ENCODE data around the gene CHCHD6.

The CHCHD6 gene

DNA sequence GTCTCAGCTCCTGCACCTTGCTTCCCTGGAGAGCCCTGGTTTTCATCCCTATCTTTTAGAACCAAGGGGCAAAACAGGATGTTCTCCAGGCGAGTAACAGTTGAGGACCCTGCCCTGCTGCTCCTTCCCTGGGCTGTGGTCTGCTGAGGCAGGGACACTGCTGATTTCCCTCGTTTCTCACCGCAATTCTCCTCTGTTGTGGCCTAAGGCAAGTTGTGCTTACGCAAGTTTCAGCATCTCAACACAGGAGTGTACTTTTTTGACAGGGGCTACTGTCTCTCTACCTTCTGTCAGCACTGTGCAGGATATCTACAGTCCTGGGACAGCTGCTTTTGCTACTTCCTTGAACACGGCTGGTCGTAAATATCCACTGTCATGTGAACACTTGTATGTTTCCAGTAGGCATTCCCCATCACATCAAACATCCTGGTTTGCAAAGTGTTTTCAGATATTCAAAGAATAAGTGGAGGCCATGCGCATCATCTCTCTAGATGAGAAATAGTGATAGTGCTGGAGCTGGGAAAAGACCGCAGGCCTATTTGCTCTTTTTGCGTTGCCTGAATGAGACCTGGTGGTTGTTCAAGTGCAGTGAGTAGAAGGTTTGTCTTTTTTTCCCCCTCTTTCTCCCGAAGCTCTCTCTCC lies 168.8 kb downstream of the CHCHD6 start:
- Histone ChIP-seq H3K9me3 (ENCODE audit: low read depth, low read length) (no peaks in the 10 kb centered on the region), H3K4me3 (no peak overlapping the region), H3K36me3 (ENCODE audit: insufficient read depth, low read length) (no peaks in the 10 kb centered on the region), H3K27ac (no peak overlapping the region), H3K9ac (ENCODE audit: insufficient read length) (no peak overlapping the region)
- DNase-seq (ENCODE audit: low read depth, low spot score) = no peak
- TF ChIP-seq POLR2AphosphoS5 (IDR thresholded peaks at IDR 0.05; ENCODE audit: borderline replicate concordance, low read depth, low read length) (no peak), FOXP2 (optimal IDR thresholded peaks at IDR 0.05; ENCODE audit: control extremely low read depth, extremely low read length, insufficient read depth) (no peak), EZH2 (IDR thresholded peaks at IDR 0.05) (no peak)

DNA sequence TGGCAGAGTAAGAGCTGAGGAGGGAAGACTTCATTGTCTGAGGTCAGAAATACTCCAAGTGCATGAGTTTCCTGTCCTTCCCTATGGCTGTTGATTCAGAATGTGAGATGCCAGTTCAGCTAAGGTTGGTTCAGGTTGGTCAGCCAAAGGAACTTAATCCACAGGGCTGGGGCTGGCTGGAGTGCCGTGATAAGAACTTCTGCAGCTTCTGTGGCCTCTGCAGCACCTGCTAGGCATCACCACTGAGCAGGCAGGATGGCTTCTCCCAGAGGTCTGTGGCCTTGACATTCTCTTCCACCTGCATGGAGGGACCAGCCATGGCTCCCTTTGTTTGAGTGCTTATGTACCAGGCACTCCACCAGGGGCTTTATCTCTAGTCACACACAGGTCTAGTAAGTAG lies 169.4 kb downstream of the CHCHD6 start:
- DNase-seq (ENCODE audit: low read depth, low spot score) = no peak
- H3K4me3 ChIP-seq = no peak overlapping the region
- no peak overlapping the region for H3K9ac ChIP-seq (ENCODE audit: insufficient read length)
- no peaks in the 10 kb centered on the region for H3K36me3 ChIP-seq (ENCODE audit: insufficient read depth, low read length)
- no peak overlapping the region for H3K27ac ChIP-seq
- H3K9me3 ChIP-seq (ENCODE audit: low read depth, low read length) = no peaks in the 10 kb centered on the region
- no peak for TF ChIP-seq POLR2AphosphoS5 (IDR thresholded peaks at IDR 0.05; ENCODE audit: borderline replicate concordance, low read depth, low read length)
- no peak for TF ChIP-seq EZH2 (IDR thresholded peaks at IDR 0.05)
- no peak for TF ChIP-seq FOXP2 (optimal IDR thresholded peaks at IDR 0.05; ENCODE audit: control extremely low read depth, extremely low read length, insufficient read depth)

DNA sequence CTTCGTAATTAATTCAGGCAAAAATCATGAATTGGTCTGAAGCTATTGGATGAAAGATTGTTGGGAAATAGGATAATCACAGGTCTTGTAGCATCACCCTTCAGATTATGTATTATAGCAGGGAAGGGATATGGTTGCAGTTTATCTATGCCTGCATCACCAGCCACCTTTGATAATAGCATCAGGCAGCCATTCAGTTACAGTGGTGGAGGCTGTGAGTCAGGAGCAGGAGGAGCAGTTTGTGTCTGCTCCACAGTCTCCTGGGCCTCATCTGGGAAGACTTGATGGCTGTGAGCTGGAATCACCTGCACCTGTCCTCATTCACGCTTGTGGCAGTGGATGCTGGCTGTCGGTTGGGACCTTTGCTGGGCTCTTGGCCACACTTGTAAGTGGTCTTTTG lies 174.6 kb downstream of the CHCHD6 start:
- Histone ChIP-seq H3K36me3 (ENCODE audit: insufficient read depth, low read length) (no peaks in the 10 kb centered on the region), H3K27ac (no peak overlapping the region), H3K9ac (ENCODE audit: insufficient read length) (no peak overlapping the region), H3K4me3 (no peak overlapping the region), H3K9me3 (ENCODE audit: low read depth, low read length) (no peaks in the 10 kb centered on the region)
- DNase-seq (ENCODE audit: low read depth, low spot score) = no peak
- no peak for TF ChIP-seq POLR2AphosphoS5 (IDR thresholded peaks at IDR 0.05; ENCODE audit: borderline replicate concordance, low read depth, low read length)
- no peak for TF ChIP-seq FOXP2 (optimal IDR thresholded peaks at IDR 0.05; ENCODE audit: control extremely low read depth, extremely low read length, insufficient read depth)
- no peak for TF ChIP-seq EZH2 (IDR thresholded peaks at IDR 0.05)

DNA sequence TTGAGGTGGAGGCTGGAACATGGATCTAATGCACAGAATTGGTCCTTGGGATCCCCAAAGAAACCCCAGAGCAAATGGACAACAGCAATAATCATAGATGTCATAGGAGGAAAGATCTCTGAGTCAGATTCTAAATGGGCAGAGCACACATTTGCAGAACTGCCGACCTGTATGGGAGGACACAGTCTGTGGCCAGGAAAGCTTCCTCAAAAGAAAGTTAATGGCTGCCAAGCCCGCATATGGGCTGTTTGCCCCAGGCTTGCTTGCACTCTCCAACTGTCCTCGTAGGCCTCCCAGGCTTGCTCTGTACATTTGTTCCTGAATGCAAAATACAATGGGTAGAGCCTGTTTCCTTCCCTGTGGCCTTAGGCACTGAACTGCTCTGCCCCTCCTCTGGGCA lies 176.9 kb downstream of the CHCHD6 start:
- Histone ChIP-seq H3K9me3 (ENCODE audit: low read depth, low read length) (no peaks in the 10 kb centered on the region), H3K4me3 (no peak overlapping the region), H3K9ac (ENCODE audit: insufficient read length) (no peak overlapping the region), H3K36me3 (ENCODE audit: insufficient read depth, low read length) (no peaks in the 10 kb centered on the region), H3K27ac (no peak overlapping the region)
- DNase-seq (ENCODE audit: low read depth, low spot score) = no peak
- TF ChIP-seq POLR2AphosphoS5 (IDR thresholded peaks at IDR 0.05; ENCODE audit: borderline replicate concordance, low read depth, low read length) = no peak
- no peak for TF ChIP-seq EZH2 (IDR thresholded peaks at IDR 0.05)

DNA sequence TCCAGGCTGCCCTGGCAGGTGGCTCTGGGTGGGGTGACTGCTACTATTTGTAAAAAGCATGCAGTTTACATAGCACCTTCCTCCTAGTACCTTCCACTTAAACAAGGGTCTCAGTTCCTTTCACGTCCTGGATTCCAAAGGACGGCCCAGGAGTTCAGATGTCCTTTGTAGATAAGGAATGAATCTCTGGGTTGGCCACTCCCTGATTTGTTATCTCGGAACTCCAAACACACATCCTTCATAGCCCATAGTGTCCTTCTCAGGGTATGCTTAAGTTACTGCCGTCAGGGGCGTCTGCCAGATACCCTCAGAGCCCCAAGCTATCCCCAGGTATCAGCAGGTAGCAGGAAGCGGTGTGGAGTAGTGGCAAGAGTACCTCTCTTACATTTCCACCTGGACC lies 177.8 kb downstream of the CHCHD6 start:
- no peaks in the 10 kb centered on the region for H3K36me3 ChIP-seq (ENCODE audit: insufficient read depth, low read length)
- no peak overlapping the region for H3K4me3 ChIP-seq
- no peak overlapping the region for H3K27ac ChIP-seq
- TF ChIP-seq POLR2AphosphoS5 (IDR thresholded peaks at IDR 0.05; ENCODE audit: borderline replicate concordance, low read depth, low read length) (no peak), FOXP2 (optimal IDR thresholded peaks at IDR 0.05; ENCODE audit: control extremely low read depth, extremely low read length, insufficient read depth) (no peak), EZH2 (IDR thresholded peaks at IDR 0.05) (no peak)
- no peak for DNase-seq (ENCODE audit: low read depth, low spot score)
- no peak overlapping the region for H3K9ac ChIP-seq (ENCODE audit: insufficient read length)
- H3K9me3 ChIP-seq (ENCODE audit: low read depth, low read length) = no peaks in the 10 kb centered on the region

DNA sequence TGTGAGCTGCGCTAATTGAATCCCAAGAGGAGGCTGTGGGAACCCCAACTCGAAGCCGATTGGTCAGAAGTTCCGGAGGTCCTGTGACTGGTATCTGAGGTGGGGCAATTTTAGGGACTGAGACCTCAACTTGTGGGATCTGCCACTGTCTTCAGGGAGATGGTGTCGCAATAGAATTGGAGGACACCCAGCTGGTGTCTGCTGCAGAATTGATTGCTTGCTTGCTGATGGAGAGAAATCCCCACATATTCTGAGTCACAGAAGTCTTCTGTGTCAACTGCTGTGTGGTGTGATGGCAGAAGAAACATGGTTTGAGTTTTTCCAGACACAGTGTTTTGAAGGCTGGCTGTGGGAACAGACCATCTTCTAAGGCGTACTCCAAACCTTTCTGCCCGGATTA lies 179.2 kb downstream of the CHCHD6 start:
- DNase-seq (ENCODE audit: low read depth, low spot score) = no peak
- TF ChIP-seq POLR2AphosphoS5 (IDR thresholded peaks at IDR 0.05; ENCODE audit: borderline replicate concordance, low read depth, low read length) = no peak
- TF ChIP-seq EZH2 (IDR thresholded peaks at IDR 0.05) = no peak
- no peak for TF ChIP-seq FOXP2 (optimal IDR thresholded peaks at IDR 0.05; ENCODE audit: control extremely low read depth, extremely low read length, insufficient read depth)
- no peaks in the 10 kb centered on the region for H3K9me3 ChIP-seq (ENCODE audit: low read depth, low read length)
- no peak overlapping the region for H3K4me3 ChIP-seq
- H3K9ac ChIP-seq (ENCODE audit: insufficient read length) = no peak overlapping the region
- H3K36me3 ChIP-seq (ENCODE audit: insufficient read depth, low read length) = no peaks in the 10 kb centered on the region
- no peak overlapping the region for H3K27ac ChIP-seq

DNA sequence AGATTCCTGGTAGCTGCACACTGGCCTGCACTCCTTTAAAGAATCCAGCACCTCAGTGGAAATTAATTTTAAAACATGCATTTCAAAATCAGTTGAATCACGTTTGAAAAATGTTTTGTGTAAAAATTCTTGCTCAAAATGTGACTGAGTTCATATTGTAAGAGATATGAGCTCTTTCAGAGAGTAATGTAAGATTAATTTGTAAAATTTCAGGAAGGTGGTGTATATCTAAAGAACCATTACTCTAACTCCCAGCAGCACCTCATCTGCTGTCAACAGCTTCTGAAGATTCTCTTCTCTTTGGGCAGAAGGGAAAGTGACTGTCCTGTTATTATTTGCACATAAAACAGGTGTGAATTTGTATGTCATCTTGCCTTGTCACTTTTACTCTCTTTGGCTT lies 181.4 kb downstream of the CHCHD6 start:
- DNase-seq (ENCODE audit: low read depth, low spot score) = no peak
- Histone ChIP-seq H3K27ac (no peak overlapping the region), H3K9me3 (ENCODE audit: low read depth, low read length) (no peaks in the 10 kb centered on the region), H3K4me3 (no peak overlapping the region), H3K9ac (ENCODE audit: insufficient read length) (no peak overlapping the region), H3K36me3 (ENCODE audit: insufficient read depth, low read length) (no peaks in the 10 kb centered on the region)
- TF ChIP-seq POLR2AphosphoS5 (IDR thresholded peaks at IDR 0.05; ENCODE audit: borderline replicate concordance, low read depth, low read length) (no peak), EZH2 (IDR thresholded peaks at IDR 0.05) (no peak), FOXP2 (optimal IDR thresholded peaks at IDR 0.05; ENCODE audit: control extremely low read depth, extremely low read length, insufficient read depth) (no peak)

DNA sequence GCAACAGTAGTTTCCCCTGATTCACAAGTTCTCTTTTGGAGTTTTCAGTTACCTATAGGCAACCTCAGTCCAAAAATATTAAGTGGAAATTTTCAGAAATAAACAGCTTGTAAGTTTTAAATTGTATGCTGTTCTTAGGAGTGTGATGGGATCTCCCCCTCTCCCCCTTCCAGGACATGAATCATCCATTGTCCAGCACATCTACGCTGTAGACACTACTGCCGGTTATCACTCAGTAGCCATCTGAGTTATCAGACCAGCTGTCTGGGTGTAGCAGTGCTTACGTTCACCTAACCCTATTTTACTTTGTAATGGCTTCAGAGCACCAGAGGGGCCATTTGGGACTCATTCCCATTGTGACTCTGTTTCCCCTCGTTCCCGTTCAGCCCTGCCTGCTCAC lies 182.2 kb downstream of the CHCHD6 start:
- Histone ChIP-seq H3K4me3 (no peak overlapping the region), H3K36me3 (ENCODE audit: insufficient read depth, low read length) (no peaks in the 10 kb centered on the region), H3K9ac (ENCODE audit: insufficient read length) (no peak overlapping the region), H3K9me3 (ENCODE audit: low read depth, low read length) (no peaks in the 10 kb centered on the region), H3K27ac (no peak overlapping the region)
- no peak for DNase-seq (ENCODE audit: low read depth, low spot score)
- TF ChIP-seq POLR2AphosphoS5 (IDR thresholded peaks at IDR 0.05; ENCODE audit: borderline replicate concordance, low read depth, low read length) (no peak), FOXP2 (optimal IDR thresholded peaks at IDR 0.05; ENCODE audit: control extremely low read depth, extremely low read length, insufficient read depth) (no peak), EZH2 (IDR thresholded peaks at IDR 0.05) (no peak)

DNA sequence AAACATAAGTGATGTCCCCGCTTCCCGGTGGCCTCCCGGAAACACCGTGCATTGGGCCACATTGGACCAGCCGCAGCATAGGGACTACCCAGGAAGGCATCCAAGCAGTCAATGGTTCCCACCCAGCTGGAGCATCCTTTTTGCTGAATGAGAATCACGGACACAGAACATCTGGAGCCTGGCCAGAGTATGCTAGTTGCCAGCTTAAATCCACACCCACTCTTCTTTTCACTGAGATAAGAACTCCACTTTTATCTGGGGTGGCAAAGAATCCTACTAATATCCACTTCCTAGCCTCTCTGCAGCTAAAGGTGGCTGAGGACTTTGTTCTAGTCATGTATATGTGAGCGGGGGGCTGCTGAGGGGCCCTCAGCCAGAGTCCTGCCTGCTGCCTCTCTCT lies 183.6 kb downstream of the CHCHD6 start:
- DNase-seq (ENCODE audit: low read depth, low spot score) = no peak
- Histone ChIP-seq H3K36me3 (ENCODE audit: insufficient read depth, low read length) (no peaks in the 10 kb centered on the region), H3K9ac (ENCODE audit: insufficient read length) (no peak overlapping the region), H3K9me3 (ENCODE audit: low read depth, low read length) (no peaks in the 10 kb centered on the region), H3K4me3 (no peak overlapping the region), H3K27ac (no peak overlapping the region)
- TF ChIP-seq FOXP2 (optimal IDR thresholded peaks at IDR 0.05; ENCODE audit: control extremely low read depth, extremely low read length, insufficient read depth) = no peak
- TF ChIP-seq EZH2 (IDR thresholded peaks at IDR 0.05) = no peak
- no peak for TF ChIP-seq POLR2AphosphoS5 (IDR thresholded peaks at IDR 0.05; ENCODE audit: borderline replicate concordance, low read depth, low read length)

Data from SK-N-MC (cell line).